GM11168 (cell line): ENCODE results near the gene NMS.

ENCODE experiments used
- in situ Hi-C: fragments of 300-500 bp; cut with MboI; formaldehyde crosslinking; loops from one replicate; pipeline ENCODE4 v1.12.0; 2022; ENCODE audit warnings: low sequenced_read_pairs; ENCODE audit not compliant: unreplicated experiment

The NMS gene

DNA sequence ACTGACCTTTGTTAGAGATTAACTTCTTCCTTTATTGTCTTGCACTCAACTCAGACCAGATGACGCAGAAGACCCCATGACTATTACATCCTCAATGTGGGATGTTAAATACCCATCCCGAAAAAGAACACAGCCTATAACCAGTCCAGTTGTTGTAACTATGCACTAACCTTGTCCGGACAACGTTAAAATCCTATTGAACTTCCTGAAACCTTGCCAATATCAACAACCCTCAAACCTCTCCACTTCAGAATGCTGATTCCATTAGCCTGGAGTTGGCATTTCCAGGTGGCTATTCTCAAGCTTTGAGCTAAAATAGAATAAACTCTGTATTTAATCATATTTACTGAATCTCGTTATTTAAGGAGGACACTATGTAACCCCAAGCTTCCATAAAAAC, 13.6 kb downstream of the NMS start:
- in situ Hi-C loops, result no loop called here

DNA sequence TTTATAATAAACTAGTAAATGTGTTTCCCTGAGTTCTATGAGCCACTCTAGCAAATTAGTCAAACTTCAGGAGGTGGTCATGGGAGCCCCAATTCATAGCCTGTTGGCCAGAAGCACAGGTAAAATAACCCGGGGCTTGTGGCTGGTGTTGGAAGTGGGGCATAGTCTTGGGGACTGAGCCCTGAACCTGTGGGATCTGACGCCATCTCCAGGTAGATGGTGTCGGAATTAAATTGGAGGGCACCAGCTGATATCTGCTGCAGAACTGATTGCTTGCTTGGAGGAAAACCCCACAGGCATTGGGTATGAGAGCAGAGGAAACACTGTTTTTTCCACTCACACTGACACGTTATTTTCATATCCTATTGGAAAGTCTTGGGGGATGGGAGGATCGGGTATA, 14.1 kb downstream of the NMS start:
- in situ Hi-C loops, result no loop called here

DNA sequence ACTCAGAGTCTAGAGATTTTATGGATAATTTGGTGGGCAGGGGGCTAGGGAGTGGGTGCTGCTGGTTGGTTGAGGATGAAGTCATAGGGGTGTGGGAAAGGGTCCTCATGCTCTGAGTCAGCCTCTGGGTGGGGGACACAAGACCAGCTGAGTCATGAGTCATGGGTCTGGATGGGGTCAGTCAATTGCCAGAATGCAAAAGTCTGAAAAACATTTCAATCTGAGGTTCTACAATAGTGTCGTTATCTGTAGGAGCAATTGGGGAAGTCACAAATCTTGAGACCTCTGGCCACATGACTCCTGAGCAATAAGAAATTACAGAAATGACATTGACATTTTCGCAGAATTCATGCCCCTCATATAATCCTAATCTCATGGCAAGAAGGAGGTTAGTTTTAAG, 15.1 kb downstream of the NMS start:
- in situ Hi-C loops, result no loop called here

DNA sequence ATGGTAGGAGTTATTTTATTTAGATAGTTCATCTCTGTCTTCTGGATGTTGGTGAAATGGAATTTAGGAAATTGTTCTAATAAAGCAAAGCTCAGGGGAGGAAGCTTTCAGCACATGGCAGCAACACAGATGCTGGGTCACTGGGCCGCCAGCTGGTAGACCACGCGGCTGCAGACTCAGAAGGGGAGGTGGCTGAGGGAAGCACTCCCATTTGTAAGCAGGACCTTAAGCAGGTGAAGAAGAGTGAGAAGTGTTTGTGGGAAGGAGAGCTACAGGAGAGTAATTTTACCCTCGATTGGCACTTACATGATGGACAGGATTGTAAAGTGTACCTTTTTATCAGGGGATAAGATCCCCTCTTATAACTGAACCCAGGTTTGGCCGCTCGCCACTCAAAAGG, 24.4 kb downstream of the NMS start:
- in situ Hi-C loops, result no loop called here

DNA sequence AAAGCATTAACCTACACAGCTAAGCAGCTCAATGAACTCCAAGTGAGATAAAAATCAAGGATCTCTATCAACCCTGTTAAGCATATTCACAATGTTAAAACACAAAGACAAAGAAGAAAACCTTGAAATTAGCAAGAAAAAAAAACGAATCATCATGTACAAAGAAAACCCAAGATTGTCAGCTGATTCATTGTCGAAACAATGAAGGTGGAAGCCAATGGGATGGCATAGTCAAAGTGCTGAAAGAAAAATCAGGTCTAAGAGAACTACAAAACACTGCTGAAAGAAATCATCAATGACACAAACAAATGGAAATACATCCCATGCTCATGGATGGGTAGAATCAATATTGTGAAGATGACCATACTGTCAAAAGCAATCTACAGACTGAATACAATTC, 32.5 kb downstream of the NMS start:
- in situ Hi-C loops, result no loop called here

- in situ Hi-C loops, result no loop called here
Measured at GRCh38 chr2:100504542-100504941, 34.3 kb downstream of the NMS start.

DNA sequence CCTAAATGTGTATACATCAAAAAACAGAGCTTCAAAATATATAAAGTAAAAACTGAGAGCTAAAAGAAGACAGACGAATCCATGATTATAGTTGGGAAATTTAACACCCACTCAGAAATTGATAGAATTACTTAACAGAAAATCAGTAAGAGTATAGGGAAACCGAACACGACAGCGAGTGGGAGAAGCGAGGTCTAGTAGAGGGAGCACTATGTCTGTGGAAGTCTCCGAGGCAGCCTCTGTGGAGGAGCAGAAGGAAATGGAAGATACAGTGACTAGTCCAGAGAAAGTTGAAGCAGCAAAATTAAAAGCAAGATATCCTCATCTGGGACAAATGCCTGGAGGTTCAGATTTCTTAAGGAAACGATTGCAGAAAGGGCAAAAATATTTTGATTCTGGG, 38.8 kb downstream of the NMS start:
- in situ Hi-C loops, result no loop called here

DNA sequence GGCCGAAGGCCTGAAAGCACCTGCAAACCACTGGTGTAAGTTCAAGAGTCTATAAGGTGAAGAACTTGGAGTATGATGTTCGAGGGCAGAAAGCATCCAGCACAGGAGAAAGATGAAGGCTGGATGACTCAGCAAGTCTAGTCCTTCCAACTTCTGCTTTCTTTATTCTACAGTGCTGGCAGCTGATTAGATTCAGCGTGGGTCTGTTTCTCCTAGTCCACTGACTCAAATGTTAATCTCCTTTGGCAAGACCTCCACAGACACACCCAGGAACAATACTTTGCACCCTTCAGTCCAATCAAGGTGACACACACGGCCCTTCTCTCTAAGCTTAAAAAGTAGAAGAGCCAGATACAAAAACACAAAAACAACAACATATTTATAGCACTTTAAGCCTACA, 43.4 kb downstream of the NMS start:
- in situ Hi-C loops, result no loop called here

GRCh38 chr2:100517556-100517955, 47.3 kb downstream of the NMS start:
- in situ Hi-C loops, result no loop called here

DNA sequence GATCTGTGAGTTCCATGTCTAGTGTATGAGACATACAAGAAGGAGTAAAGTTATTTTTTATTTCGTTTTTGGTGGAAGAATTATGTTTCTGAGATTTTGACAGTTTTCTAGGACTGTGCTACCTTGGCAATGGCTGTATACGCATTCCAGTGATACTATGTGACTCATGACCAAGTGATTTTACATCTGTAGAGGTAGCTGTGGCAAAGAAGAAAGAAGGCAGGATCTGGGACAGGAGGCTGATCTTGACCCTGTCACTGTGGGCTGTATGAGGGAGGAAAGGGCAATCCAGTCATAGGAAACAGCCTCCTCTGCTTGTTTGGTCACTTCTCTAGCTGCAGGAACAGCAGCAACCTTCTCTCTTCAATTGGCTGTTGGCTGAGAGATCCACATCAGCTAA, 48.5 kb downstream of the NMS start:
- in situ Hi-C loops, result no loop called here

DNA sequence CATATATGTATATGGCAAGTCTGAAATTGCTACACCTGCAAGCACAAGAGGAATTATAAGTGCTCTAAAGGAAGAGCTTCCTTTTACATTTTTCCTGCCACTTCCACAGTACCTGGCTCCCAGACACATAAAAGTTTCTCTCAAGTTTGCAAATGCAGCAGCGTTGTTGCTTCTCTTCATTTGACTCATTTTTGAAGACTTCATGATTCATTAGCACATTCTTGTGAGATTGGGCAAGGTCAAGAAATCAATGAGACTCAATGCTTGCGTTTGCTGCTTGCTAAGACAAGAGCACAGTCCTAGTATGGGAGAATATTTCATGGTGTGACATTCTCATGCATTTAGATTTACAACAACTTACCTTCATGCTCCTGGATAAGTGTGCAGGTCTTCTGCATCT, 49.9 kb downstream of the NMS start:
- in situ Hi-C loops, result no loop called here

DNA sequence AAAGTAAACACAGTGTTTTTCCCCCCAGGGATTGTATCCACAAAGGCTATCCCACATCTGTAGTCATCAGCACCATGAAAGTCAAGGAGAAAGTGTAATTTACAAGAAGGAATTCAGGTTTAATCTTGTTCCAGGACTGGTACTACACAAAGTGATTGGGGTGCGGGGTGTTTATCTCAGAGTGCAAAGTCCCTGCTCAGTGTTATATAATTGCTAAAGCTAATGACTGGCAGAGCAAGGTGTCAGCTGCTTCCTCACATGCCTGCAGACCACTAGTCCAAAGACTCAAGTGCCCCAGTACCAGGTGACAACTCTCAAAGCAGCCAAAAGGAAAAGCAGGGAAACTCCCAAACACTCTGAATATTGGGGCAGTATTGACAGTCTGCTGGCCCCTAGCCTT, 52.1 kb downstream of the NMS start:
- in situ Hi-C loops, result no loop called here

DNA sequence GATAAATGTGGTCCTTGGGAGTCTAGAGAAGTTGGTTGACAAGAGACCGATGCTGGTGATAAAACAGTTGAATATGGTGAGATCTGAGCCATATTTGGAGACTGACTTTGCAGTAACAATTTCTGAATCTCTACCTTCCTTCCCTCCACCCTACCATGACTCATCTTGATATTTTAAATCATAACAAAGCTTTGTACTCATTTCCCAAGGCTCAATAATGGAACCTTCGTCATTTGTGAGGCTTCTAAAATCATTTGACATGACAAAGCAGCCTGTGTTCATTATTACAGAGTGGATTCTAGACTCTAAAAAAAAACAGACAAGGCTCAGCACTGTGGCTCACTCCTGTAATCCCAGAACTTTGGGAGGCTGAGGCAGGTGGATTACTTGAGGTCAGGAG, 54.0 kb downstream of the NMS start:
- in situ Hi-C loops, result no loop called here

DNA sequence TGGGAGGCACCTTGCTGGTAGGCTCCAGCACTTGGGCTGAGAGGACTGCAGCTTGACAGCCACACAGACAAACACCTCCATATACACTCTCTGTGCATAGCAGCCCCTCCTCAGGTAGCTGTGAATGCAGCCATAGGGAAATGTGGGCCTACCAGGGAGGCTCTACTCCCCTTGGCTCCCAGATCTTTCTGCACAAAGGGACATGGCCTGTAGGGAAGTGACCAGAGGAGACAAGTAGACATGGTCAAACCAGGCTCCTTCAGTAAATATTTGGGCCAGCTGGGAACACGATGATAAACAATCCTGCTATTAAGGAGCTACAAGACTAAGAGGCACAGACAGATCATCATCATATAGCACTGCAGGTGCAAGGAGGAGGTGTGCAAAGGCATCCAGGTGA, 56.6 kb downstream of the NMS start:
- in situ Hi-C loops, result no loop called here

GRCh38 chr2:100527440-100528015, 57.2 kb downstream of the NMS start:
- in situ Hi-C loops, result no loop called here

GRCh38 chr2:100529176-100529575, 58.9 kb downstream of the NMS start:
- in situ Hi-C loops, result no loop called here

GRCh38 chr2:100529900-100530299, 59.6 kb downstream of the NMS start:
- in situ Hi-C loops, result no loop called here
